NCI-H1417 (cell line): Measurements from ENCODE around the gene TANC2.

ENCODE experiments used
- DNase-seq, 3 experiments: peaks; one replicate each; lab custom pipeline; 2025; lab: John Stamatoyannopoulos, UW

Gene TANC2

GRCh38 chr17:62965686-62966425, at the start of gene TANC2:
Gene TANC2 (plus strand): TSS chr17:62966235. CDS start chr17:63009560, 43,325 bp downstream.
- DNase-seq: peak; percentile 82 to 88 (median 86)

DNA sequence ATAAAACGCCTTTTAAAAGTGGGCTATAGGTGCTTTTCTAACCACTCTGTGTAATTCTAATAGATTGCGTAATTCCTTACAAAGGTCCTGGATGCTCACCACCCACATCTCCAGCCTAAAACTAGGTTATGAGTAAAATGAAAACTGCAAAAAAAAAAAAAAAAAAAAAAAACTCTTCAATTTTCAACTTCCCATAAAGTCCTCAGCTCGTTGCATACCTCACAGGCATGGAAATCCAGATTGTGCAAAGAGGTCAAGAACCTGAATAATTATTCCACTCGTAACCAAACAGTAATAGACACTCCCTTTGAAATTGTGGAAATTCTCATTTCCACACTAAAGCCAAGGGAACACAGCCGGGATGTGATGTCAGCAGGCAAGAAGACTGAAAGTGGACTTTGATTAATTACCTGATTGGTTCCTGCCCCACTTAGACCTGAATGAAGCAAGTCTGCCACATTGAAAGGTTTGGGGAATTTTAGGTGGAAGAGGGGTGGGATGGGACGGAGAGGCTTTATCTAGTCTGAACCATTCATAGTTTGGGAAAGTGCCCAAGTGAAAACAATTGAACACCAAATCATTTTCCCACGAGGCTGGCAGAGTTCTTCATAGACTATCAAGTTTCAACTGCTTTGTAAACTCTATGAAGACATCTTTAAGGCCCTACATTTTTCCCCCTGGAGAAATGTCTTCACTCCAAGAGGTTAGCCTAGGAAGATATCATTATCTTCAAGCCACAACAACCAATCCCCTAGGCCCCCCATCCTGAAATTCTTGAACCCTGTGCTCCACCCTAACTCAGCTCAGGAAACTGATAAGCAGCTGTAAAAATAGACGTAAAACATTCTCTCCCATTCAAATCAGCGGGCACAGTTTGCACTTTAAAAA, 49.1 kb upstream of the TANC2 start:
- DNase-seq: no peak

DNA sequence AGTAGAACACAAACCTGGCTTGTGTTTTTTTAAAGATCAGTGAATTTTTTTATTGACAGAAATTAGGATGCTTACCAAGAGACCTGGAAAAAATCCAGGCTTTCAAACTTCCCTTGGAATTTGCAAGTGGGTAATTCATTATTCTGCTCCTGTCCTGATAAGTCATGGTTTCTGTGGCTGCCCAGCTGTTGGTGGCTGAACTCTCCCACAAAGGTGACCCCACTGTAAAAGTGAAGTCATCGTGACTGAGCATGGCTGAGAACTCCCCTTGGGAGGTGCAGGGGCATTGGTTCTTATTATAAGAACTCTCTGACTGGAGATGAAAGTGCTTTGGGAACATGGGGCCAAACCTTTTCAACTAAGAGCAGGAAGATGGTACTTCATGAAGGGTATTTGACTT, 46.6 kb upstream of the TANC2 start:
- no peak for DNase-seq

DNA sequence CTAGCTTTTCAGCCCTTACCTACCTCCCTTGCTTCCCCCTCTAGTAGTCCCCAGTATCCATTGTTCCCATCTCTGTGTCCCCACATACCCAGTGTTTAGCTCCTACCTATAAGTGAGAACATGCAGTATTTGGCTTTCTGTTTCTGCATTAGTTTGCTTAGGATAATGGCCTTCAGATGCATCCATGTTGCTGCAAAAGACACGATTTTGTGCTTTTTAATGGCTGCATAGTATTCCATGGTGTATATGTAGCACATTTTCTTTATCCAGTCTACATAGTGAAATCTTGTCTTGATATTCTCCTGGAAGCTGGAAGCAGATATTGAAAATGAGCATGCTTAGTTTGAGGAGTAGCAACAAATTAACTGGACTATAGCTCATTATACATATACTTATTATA, 45.7 kb upstream of the TANC2 start:
- DNase-seq: no peak

- DNase-seq: no peak
Observed at GRCh38 chr17:62921817-62922216, 44.2 kb upstream of the TANC2 start.

GRCh38 chr17:62923258-62924150, 42.5 kb upstream of the TANC2 start:
- peak in 1 of 3 experiments; percentile 17 for DNase-seq

DNA sequence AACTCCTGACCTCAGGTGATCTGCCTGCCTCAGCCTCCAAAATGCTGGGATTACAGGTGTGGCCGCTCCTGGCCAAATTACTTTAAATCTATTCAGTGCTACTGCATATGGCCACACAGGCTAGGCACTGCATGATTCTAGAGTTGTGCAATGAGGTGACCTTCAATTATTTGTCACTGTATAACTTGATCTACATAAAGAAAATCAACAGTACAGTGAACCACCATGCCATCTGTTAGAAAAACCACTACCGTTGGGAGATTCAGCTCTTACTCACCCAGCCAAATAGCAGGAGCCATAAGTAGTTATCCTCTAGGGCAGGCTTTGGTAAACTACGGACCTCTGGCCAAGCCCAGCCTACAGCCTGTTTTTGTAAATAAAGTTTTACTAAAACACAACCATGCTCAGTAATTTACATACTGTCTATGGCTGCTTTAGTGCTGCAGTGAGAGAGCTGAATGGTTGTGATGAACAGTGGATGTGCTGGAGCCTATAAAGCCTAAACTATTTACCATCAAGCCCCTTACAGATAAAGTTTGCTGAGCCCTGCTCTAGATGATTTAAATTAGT, 40.7 kb upstream of the TANC2 start:
- DNase-seq: no peak

GRCh38 chr17:62927083-62927482, 39.0 kb upstream of the TANC2 start:
- DNase-seq: no peak

DNA sequence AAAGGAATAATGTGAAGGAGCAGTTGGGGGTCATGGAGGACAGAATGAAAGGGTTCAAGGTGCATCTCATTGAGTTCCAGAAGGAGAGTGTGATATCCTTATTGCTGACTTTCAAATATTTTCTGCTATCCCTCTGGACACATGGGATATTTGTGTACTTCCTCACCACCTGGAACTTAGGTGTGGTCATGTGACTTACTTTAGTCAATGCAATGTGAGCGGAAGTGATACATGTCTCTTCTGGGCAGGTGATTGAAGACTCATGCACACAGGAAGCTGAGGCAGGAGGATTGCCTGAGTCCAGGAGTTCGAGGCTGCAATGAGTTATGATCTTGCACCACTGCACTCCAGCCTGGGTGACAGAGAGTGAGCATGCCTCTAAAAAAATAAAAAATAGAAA, 36.7 kb upstream of the TANC2 start:
- no peak for DNase-seq

- no peak for DNase-seq
Observed at GRCh38 chr17:62931101-62931500, 34.9 kb upstream of the TANC2 start.

DNA sequence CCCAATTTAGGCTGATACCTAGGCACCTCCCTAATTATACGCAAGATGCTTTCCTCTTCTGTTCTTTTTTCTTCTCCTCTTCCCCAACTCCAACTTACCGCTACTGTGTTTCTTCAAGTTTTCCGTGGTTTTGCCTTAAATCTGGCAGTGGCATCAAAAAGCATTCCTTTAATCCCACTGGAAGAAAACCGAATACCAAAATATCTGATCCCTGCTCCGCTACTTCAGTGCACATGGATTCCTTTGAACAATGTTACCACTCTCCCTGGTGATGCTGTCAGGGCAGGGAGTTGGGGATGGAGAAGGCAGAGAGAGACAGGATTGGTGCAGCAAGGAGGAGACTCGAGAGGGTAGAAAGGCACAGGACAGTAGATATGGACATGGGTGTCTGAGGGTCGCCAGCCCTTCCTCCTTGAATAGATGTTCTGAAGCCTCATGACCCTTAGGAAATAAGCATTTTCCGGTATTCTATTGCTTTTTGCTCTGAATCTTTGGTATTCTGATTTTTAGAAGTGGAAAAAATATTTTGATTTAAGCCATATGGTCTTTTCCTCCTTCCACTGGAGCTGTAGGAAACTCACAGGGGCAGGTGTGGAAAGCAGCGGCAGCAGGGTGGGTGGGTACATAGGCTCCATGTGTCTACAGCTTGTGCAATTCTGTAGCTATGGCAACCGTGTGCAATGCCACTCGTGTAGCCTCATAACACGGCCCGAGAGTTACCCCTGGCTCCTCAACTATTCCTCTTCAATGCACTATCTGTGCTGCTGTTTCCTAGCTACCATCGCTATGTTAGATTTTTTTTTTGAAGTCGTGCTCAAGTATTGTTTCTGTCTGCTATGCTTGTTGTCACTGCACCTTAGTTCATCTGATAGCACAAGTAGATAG, 32.3 kb upstream of the TANC2 start:
- peak; percentile 10 to 70 (median 14) for DNase-seq

DNA sequence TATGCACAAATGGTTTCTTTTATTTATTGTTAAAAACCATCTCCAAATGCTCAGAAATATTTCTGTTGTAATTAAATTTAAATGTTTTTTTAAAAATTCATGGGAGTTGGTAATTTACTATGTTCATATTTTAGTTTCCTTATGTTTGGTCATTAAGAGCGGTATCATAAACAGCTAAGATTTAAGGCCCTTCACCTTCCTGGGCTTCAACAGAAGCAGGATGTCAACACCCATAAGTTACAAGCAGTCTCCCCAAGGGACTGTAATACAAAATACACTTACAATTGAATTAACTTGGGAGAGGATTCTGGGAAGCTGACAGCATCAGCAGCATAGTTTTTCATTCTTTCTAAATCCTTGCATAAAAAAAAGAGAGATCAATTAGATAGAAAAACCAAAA, 30.9 kb upstream of the TANC2 start:
- no peak for DNase-seq

GRCh38 chr17:62935523-62935922, 30.5 kb upstream of the TANC2 start:
- DNase-seq: no peak

- DNase-seq: no peak
Observed at GRCh38 chr17:62937606-62938005, 28.4 kb upstream of the TANC2 start.

DNA sequence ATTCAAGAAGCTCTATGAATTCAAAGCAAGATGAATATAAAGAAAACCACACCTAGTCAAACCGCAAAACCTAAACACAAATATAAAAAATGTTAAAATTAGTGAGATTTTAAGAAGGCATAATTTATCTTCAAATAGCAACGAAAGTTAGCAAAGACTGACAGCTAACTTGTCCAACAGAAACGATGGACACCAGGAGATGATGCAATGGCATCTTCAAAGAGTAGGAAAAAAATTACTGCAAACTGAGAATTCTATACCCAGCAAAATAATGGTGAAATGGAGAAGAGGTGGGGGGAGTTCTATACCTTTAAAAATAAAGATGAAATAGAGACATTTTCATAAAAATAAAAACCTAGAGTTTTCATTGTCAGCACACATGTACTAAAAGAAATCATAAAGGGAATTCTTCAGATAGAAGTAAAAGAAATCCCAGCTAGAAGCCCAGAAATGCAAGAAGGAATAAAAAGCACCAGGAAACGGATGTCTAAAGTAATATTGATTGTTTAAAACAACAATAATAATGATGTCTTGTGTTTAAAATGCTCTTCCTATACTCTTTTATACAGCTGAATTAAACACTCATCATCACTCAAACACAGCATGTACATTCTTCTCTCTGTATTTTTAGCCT, 24.6 kb upstream of the TANC2 start:
- DNase-seq: no peak

DNA sequence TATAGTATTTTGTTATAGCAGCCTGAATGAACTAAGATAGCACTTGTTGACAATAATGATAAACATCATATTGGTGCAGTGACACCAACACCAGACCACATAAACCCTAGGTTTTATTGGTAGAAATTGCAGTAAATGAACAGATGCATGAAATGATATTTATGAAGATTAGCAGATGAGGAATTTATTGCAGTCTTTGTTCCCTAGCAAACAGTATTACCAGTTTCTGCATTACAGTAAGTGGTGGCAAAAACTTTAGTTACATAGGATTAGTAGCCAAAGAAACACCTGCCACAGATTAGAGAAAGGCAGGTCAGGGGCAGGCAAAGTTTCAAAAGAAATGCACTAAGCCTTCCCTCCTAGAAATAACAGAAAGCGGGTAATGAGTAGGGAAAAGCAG, 17.7 kb upstream of the TANC2 start:
- DNase-seq: no peak

GRCh38 chr17:62949036-62949435, 17.0 kb upstream of the TANC2 start:
- DNase-seq: no peak

GRCh38 chr17:62950067-62950466, 16.0 kb upstream of the TANC2 start:
- no peak for DNase-seq

DNA sequence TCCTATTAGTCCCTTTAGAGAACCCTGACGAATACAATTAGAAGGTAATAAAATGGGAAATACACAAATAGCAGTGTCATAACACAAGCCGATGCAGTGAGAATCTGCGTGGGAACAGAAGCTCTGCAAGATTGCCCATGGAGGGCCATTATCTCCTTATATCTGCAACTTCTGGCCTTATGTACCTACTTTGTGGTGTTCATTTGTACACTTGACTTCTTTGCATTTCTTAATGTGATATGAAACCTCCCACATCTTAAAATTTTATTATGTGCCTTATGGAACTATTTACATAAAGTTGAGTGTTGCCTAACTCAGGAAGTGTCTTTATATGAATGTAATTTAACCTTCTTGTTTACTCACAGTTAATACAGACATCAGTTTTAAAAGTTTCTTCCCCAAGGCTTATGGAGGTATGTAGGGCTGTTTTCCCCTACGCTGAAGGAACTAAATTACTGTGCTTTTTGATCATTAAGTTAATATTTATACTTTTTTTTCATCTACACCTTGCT, 10.1 kb upstream of the TANC2 start:
- no peak for DNase-seq

GRCh38 chr17:62963296-62963695, 2.7 kb upstream of the TANC2 start:
- DNase-seq: no peak
